GM10847 (cell line): ENCODE results near the gene SPACA6.

ENCODE experiments used
- POLR2A ChIP-seq: IDR thresholded peaks from 2 replicates; pipeline ENCODE4 v1.6.1; 2011; ENCODE audit not compliant: insufficient read length; ENCODE audit errors: extremely low read depth

The SPACA6 gene

DNA sequence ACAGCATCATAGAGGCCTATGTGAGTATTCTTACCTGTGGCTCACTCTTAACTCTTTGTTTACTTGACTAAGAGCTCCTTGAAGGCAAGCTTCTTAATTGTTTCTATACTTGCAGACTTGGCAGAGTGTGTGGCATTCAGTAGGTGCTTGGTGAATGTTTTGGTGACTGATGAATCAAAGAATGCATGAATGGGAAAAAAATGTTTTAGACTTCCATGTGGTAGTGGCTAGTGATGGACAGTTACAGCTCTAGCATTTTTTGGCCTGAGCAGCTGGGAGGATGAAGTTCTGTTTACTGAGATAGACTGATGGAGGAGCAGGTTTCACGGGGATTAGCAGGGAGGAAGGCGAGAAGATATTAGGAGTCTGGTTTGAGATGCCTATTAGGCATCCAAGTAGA, 17.0 kb downstream of the SPACA6 start:
- no peak for TF ChIP-seq POLR2A

DNA sequence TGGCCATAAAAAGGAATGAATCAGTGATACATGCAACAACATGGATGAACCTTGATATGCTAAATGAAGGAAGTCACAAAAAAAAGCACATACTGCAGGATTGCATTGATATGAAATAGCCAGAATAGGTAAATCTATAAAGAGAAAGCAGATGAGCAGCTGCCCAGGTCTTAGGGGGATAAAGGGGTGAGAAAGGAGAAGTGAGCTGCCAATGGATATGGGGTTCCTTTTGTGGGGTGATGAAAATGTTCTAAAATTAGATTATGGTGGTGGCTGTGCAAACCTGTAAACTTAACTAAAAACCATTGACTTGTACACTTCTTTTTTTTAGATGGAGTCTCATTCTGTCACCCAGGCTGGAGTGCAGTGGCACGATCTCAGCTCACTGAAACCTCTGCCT, 18.6 kb downstream of the SPACA6 start:
- TF ChIP-seq POLR2A: no peak

DNA sequence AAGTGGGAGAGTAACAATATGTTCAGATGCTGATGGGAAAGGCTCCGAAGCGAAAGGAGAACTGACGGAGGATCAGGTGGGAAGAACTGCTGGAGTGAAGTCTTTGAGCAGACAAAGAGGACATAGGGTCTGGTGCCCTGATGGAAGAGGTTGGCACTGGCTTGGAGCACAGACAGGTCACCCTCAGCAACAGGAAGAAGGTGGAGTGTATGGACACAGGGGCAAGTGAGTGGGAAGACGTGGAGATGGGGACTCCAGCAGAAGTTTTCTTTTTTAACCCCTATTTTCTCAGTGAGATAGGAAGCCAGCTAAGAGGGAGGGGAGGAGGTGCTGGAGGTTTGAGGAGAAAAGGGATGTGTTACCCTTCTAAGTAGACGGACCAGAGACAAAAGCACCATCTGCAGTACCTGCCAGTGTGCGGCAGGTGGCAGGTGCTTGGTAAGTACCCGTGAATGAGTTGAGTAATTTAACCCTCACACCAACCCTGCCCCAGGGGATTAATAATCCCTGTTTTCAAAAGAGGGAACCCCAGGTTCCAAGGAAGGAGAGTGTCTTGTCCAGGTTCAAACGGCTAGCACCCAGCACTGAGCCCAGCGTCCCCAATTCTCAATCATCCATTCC, 19.4 kb downstream of the SPACA6 start:
- TF ChIP-seq POLR2A: no peak

DNA sequence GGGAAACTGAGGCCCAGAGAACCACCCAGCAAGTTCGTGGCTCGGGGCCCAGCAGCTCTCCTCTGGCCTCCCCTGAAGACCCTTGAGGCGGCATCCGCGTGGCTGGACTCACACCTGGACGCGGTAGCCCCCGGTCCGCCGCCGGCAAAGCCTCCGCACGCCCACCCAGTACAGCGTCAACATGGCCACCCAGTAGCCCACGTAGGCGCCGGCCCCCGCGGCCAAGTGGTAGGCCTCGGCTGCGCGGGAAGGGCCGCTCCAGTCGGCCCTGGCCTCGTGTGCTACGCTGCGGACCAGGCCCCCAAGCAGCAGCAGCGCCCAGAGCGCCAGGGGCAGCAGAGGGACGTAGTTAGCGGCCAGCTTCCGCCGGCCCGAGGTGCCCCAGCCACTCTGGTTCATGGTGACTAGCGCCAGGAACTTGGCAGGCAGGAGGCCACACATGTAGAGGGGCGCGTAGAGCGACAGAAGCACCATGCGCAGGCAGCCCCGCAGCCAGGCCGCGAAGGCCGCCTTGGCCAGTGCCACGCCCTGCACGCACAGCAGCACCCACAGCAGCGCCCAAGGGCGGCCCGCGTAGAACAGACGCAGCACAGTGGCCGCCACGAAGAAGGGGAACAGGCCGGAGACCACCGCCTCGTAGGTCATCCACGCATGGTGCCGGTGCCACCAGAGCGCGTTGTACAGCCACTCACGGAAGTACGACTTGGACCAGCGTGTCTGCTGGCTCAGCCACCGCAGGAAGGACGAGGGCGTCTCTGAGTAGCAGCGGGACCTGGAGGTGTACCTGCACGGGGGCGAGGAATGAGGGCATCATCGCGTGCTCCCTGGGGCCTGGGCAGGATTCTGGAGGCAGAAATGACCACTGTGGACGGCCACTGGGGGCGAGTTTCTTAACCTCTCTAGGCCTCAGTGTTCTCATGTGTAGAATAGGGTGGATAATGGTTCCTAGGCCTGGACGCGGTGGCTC, 20.5 kb downstream of the SPACA6 start:
- TF ChIP-seq POLR2A: no peak

DNA sequence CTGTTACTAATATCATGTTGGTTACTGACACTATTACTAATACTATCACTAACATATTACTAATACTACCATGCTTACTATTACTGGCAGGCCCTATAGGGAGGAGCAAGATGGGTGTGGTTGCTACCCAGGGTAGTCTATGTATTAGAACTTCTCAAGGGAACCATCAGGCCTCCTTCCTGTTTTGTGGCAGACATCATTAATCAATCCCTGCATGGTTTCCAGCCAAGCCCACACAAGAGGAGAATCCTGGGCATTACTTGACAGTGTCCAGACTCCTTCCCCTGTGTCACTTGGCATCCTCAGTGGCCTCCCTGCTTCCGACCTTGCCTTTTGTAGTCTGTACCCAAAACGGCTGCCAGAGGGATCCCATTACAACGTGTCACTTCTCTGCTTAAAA, 21.7 kb downstream of the SPACA6 start:
- TF ChIP-seq POLR2A: no peak

DNA sequence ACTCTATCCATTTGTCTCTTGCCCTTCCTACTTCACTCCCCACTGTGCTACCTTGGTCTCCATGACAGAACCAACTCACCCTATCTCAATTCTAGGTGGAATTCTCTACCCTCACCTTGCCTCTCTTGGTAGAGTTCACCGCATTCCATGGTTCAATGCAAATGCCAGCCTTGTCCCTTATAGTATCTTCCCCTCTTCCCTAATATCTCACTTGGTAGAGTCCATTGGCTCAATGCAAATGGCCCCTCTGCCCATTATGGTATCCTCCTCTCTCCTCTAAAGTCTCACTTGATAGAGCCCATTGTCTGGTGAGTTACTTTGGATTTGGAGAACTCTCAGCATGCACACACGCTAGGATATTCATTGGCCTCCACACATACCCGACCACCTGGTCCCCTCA, 22.7 kb downstream of the SPACA6 start:
- no peak for TF ChIP-seq POLR2A

DNA sequence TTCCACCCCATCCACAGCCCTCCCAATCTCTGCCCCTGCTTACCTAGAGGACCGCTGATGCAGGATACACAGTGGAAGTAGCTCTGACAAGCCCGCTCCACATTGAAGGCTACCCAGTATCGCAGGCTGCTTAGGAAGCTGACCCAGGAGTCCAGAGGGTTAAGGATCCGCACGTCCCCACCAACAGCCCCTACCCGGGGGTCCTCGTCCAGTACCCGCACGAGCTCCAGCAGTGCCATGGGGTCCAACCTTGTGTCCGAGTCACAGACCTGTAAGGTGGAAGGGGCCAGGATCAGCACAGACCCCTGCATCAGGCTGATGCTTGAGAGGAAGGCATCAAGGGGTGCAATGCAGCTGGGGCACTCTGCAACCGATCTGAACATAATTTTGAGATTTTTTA, 23.8 kb downstream of the SPACA6 start:
- no peak for TF ChIP-seq POLR2A

DNA sequence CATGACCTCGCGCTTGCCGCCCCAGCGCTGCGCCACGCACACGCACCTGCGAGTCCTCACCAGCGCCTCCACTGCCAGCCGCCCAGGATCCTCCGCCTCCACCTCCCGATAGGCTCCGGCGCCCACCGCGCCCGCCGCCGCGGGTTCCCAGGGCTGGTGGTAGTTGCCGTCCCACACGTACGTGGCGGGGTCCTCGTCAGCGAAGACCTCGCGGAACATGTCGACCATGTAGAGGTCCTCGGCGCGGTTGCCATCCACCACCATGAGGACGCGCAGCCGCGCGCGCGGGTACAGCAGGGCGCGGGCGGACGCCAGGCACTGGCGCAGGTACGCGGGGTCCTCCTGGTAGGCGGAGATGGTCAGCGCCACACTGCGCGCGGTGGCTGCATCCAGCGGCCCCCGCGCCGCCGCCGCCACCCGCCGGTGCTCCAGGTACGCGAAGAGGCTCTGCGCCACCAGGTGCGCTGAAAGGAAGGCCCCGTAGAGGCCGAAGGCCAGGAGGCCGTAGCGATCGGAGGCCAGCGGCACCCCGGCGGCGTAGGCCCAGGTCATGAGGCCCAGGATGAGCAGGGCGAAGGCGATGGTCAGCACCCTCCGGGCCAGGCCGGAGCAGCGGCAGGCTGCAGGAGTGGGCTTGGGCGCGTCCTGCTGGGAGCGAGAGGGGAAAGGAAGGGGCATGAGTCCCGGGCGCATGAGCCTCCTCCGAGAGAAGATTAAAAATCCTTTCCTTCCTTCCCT, 26.3 kb downstream of the SPACA6 start:
- TF ChIP-seq POLR2A: no peak

DNA sequence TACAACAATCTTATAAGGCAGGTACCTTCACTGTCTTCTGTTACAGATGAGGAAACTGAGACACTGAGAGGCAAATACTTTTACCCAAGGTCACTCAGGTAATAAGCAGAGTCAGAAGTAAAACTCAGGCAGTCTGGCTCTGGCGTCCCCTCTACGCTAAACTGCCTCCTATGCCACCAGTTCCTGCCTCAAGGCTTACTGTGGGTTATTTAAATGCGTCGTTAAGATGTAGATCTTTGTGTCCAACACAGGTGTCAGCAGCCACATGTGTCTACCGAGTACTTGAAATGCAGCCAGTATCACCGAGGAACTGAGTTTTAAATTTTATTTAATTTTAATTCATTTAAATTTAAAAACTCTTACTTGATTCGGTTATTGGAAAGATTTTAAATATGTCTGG, 28.8 kb downstream of the SPACA6 start:
- TF ChIP-seq POLR2A: no peak

DNA sequence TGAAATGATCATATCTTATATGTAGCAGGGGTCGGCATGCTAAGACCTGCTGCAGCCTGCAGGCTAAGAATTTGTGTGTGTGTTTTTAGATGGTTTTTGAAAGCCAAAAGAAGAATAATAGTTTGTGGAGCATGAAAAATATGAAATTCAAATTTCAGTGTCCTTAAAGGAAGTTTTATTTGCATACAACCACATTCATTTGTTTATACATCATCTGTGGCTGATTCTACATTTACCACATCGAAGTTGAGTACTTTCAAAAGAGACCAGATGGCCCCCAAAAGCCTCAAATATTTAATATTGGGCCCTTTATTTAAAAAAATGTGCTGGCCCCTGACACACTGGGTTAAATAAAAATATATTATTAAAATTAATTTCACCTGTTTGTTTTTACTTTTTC, 29.4 kb downstream of the SPACA6 start:
- no peak for TF ChIP-seq POLR2A

DNA sequence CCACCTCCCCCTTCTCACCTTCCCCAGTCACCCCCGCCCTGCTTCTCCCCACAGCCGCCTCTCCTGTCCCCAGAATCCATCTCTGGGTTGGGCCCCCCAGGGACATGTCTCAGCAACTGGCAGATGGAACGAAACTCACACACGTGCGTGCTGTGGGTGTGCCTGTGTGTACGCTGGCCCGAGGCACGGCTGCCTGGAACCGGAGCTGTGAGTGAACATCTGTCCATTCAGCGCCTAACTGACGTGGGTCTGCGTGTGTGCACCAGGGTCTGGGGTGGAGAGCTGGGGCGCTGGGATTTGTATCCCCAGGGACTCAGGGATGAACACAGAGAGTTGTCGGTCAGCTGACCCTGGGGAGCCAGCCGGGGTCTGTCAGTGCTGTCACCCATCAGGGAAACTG, 31.4 kb downstream of the SPACA6 start:
- TF ChIP-seq POLR2A: no peak

DNA sequence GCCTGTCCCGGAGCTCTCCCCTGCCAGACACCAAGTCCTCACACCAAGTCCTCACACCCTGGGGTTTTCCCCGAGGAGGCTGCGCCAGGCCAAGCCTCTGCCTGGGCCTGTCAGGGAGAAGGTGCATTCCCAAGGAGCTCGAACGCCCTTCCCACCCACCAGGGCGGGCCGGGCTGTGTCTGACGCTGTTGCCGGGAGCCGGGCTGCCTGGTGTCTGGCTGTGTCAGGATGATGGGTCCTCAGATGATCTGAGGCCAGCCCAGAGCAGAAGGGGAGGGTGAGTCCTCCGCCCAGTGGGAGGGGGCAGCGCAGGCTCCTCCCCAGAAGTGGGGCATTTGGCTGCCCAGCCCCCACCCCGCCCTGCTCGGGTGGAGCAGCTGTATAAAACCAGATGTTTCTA, 32.9 kb downstream of the SPACA6 start:
- no peak for TF ChIP-seq POLR2A

DNA sequence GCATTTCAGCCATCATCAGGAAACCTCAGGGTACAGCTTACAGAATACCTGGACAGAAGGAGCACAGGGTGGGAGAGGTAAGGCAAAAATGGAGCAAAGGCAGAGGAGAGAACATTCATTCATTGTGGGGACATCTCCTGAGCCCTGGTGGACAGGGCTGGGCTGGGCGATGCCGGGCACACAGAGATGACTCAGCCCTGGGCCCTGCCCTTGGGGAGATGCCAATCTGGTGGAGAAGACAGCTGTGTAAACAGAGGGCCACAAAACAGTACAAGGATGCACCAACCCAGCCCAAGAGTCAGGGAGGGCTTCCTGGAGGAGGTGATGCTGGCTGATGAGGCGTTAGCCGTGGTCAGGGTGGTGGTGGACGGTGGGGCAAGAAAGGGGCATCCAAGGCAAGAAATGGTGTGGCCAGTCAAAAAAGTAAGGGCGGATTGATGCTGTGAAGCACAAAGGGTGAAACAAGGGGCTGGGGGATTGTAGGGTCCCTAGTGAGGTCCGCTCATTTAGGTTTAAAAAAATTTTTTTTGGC, 34.3 kb downstream of the SPACA6 start:
- TF ChIP-seq POLR2A: no peak

DNA sequence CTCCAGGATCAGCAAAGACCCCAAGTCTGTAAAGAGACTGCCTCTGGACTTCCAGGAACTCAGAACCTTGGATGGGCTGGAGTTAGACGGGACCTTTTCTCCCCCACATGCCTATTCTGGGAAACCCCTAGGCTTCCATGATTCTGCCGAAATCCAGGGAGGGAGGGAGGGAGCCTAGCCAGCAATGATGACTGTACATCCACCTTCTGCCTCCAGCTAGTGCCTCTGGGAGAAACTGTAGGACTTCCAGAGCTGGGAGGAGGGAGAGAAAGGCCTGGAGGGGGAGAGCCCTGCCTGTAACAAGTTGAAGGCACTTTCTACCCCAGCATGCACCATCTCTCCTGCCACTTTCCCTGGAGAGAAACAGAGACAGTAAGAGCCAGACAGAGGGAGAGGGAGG, 36.7 kb downstream of the SPACA6 start:
- TF ChIP-seq POLR2A: no peak

DNA sequence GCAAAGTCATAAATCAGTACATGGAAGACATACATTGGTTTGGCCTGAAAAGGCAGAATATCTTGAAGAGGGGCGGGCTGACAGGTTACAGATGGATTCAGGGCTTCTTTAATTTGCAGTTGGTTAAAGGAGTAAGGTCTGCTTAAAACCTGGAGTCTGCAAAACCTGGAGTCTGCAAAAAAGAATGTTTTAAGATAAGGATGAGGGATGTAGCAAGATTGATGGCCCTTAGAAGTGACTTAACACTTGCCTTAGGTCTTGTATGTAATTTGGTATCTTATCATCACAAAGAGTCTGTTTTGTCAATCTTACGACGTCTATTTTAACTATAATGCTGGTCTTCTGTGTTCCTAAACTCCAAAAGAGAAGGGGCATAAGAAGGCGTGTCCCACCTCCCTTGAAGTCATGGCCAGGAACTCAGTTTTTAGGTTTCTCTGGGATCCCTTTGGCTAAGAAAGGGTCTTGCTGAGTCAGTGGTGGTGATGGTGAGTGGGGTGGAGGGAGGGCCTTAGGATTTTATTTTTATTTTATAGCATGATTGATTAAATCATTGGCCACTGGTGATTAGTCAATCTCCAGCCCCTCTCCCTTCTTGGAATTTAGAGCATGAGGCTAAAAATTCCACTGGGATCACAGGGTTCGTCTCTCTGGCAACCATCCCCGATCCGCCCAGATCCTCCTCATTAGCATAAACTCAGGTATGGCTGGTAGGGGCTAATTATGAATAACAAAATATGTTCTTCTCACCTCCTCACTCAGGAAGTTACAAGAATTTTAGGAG, 40.8 kb downstream of the SPACA6 start:
- TF ChIP-seq POLR2A: no peak
